Measurements from ENCODE around the gene FXN.

Gene FXN

GRCh38 chr9:69013382-69013727 is 22.2 kb upstream of the FXN start:
- TF ChIP-seq PPARA (CRISPR knock-in tag; IDR thresholded peaks at IDR 0.05; ENCODE audit: borderline replicate concordance) (no peak), GLIS3 (CRISPR knock-in tag; IDR thresholded peaks at IDR 0.05) (no peak), CSDC2 (CRISPR knock-in tag; IDR thresholded peaks at IDR 0.05) (no peak), BACH2 (CRISPR knock-in tag; IDR thresholded peaks at IDR 0.05; ENCODE audit: borderline replicate concordance) (no peak), ARNTL (CRISPR knock-in tag; IDR thresholded peaks at IDR 0.05; ENCODE audit: borderline replicate concordance, low read depth) (no peak), CSRNP3 (CRISPR knock-in tag; IDR thresholded peaks at IDR 0.05) (no peak), ZFP30 (CRISPR knock-in tag; IDR thresholded peaks at IDR 0.05) (no peak), CREB5 (CRISPR knock-in tag; IDR thresholded peaks at IDR 0.05; ENCODE audit: low read depth) (no peak), ESRRG (CRISPR knock-in tag; IDR thresholded peaks at IDR 0.05) (no peak), TCF4 (CRISPR knock-in tag; IDR thresholded peaks at IDR 0.05; ENCODE audit: borderline replicate concordance) (no peak), RARB (CRISPR knock-in tag; IDR thresholded peaks at IDR 0.05) (no peak), ZFP3 (CRISPR knock-in tag; IDR thresholded peaks at IDR 0.05) (no peak), ZC3H10 (CRISPR knock-in tag; IDR thresholded peaks at IDR 0.05) (no peak), POU6F1 (CRISPR knock-in tag; IDR thresholded peaks at IDR 0.05; ENCODE audit: borderline replicate concordance, low read depth) (no peak), PATZ1 (CRISPR knock-in tag; IDR thresholded peaks at IDR 0.05; ENCODE audit: borderline replicate concordance) (no peak), ISL1 (CRISPR knock-in tag; IDR thresholded peaks at IDR 0.05) (no peak), TOX (CRISPR knock-in tag; IDR thresholded peaks at IDR 0.05; ENCODE audit: borderline replicate concordance) (no peak)
- no peak for ATAC-seq

GRCh38 chr9:69014013-69014412 is 21.5 kb upstream of the FXN start, which contains the start of gene PRKACG:
PRKACG (minus strand) TSS chr9:69014113; CDS start chr9:69014092, 21 bp downstream.
- ATAC-seq = no peak
- no peak for TF ChIP-seq GLIS3 (CRISPR knock-in tag; IDR thresholded peaks at IDR 0.05)
- TF ChIP-seq PPARA (CRISPR knock-in tag; IDR thresholded peaks at IDR 0.05; ENCODE audit: borderline replicate concordance) = no peak
- no peak for TF ChIP-seq OSR1 (CRISPR knock-in tag; IDR thresholded peaks at IDR 0.05)

- ATAC-seq = no peak
- no peak for TF ChIP-seq PPARA (CRISPR knock-in tag; IDR thresholded peaks at IDR 0.05; ENCODE audit: borderline replicate concordance)
- TF ChIP-seq TSHZ2 (CRISPR knock-in tag; IDR thresholded peaks at IDR 0.05) = no peak
- TF ChIP-seq ZFP30 (CRISPR knock-in tag; IDR thresholded peaks at IDR 0.05) = no peak
- TF ChIP-seq CSDC2 (CRISPR knock-in tag; IDR thresholded peaks at IDR 0.05) = no peak
- TF ChIP-seq TOX (CRISPR knock-in tag; IDR thresholded peaks at IDR 0.05; ENCODE audit: borderline replicate concordance) = no peak
- TF ChIP-seq TCF4 (CRISPR knock-in tag; IDR thresholded peaks at IDR 0.05; ENCODE audit: borderline replicate concordance) = no peak
- TF ChIP-seq ZFP3 (CRISPR knock-in tag; IDR thresholded peaks at IDR 0.05) = no peak
- TF ChIP-seq SNAI2 (CRISPR knock-in tag; IDR thresholded peaks at IDR 0.05) = no peak
- no peak for TF ChIP-seq CREB5 (CRISPR knock-in tag; IDR thresholded peaks at IDR 0.05; ENCODE audit: low read depth)
- no peak for TF ChIP-seq RARB (CRISPR knock-in tag; IDR thresholded peaks at IDR 0.05)
- no peak for TF ChIP-seq GLIS3 (CRISPR knock-in tag; IDR thresholded peaks at IDR 0.05)
- no peak for TF ChIP-seq ZNF70 (CRISPR knock-in tag; IDR thresholded peaks at IDR 0.05)
- no peak for TF ChIP-seq ISL1 (CRISPR knock-in tag; IDR thresholded peaks at IDR 0.05)
- TF ChIP-seq ARNTL (CRISPR knock-in tag; IDR thresholded peaks at IDR 0.05; ENCODE audit: borderline replicate concordance, low read depth) = no peak
- no peak for TF ChIP-seq ZNF565 (CRISPR knock-in tag; conservative IDR thresholded peaks at IDR 0.05; ENCODE audit: low read depth)
- no peak for TF ChIP-seq ZC3H10 (CRISPR knock-in tag; IDR thresholded peaks at IDR 0.05)
- no peak for TF ChIP-seq PATZ1 (CRISPR knock-in tag; IDR thresholded peaks at IDR 0.05; ENCODE audit: borderline replicate concordance)
- TF ChIP-seq OSR1 (CRISPR knock-in tag; IDR thresholded peaks at IDR 0.05) = no peak
- no peak for TF ChIP-seq BACH2 (CRISPR knock-in tag; IDR thresholded peaks at IDR 0.05; ENCODE audit: borderline replicate concordance)
Observed at GRCh38 chr9:69016191-69017096, 19.1 kb upstream of the FXN start.

Data from SK-N-SH treated with all-trans-retinoic acid at 6 μM for 48 hours (cell line).